Measurements from ENCODE around the gene SMC1A.

SMC1A gene

DNA sequence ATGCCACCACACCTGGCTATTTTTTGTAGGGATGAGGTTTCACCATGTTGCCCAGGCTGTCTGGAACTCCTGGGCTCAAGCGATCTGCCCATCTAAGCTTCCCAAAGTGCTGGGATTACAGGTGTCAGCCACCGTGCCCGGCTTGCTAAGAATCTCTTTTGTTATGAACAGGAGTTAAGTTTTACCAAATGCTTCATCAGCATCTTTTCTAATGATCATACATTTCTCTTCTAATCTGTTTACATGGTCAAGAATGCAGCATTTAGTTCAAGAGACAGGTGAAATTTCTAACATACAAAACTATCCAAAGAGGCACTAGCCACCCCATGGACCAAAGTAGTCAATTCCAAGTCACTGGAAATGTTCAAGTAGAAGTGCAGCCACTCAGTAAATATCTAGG, 88.6 kb downstream of the SMC1A start:
- Histone ChIP-seq H3K4me1 (ENCODE audit: control insufficient read depth, insufficient read depth, low read length) (no peaks in the 10 kb centered on the region), H3K9me3 (ENCODE audit: control insufficient read depth, insufficient read depth, low read depth, low read length) (no peaks in the 10 kb centered on the region), H3K36me3 (ENCODE audit: control insufficient read depth in 2 of 2, insufficient read depth in 1 of 2, low read length in 2 of 2) (no peaks in the 10 kb centered on the region), H3K4me3 (ENCODE audit: low read depth, low read length) (no peak overlapping the region), H3K27ac (ENCODE audit: extremely low read depth, low read depth, low read length) (no peak overlapping the region)
- TF ChIP-seq ZNF433 (tag by site-specific recombination; IDR thresholded peaks at IDR 0.05; ENCODE audit: low read depth): no peak
- TF ChIP-seq, protein P1, sequence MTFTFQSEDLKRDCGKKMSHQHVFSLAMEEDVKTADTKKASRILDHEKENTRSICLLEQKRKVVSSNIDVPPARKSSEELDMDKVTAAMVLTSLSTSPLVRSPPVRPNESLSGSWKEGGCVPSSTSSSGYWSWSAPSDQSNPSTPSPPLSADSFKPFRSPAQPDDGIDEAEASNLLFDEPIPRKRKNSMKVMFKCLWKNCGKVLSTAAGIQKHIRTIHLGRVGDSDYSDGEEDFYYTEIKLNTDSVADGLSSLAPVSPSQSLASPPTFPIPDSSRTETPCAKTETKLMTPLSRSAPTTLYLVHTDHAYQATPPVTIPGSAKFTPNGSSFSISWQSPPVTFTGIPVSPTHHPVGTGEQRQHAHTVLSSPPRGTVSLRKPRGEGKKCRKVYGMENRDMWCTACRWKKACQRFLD (tag by site-specific recombination; IDR thresholded peaks at IDR 0.05): no peak
- no peak for TF ChIP-seq ZNF155 (tag by site-specific recombination; IDR thresholded peaks at IDR 0.05)
- no peak for TF ChIP-seq ZNF324 (tag by site-specific recombination; IDR thresholded peaks at IDR 0.05)
- TF ChIP-seq, protein P2, sequence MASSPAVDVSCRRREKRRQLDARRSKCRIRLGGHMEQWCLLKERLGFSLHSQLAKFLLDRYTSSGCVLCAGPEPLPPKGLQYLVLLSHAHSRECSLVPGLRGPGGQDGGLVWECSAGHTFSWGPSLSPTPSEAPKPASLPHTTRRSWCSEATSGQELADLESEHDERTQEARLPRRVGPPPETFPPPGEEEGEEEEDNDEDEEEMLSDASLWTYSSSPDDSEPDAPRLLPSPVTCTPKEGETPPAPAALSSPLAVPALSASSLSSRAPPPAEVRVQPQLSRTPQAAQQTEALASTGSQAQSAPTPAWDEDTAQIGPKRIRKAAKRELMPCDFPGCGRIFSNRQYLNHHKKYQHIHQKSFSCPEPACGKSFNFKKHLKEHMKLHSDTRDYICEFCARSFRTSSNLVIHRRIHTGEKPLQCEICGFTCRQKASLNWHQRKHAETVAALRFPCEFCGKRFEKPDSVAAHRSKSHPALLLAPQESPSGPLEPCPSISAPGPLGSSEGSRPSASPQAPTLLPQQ (tag by site-specific recombination; IDR thresholded peaks at IDR 0.05): no peak
- TF ChIP-seq KLF9 (tag by site-specific recombination; IDR thresholded peaks at IDR 0.05; ENCODE audit: low read depth): no peak
- no peak for TF ChIP-seq ZNF560 (tag by site-specific recombination; IDR thresholded peaks at IDR 0.05; ENCODE audit: borderline replicate concordance)
- TF ChIP-seq ZNF776 (tag by site-specific recombination; IDR thresholded peaks at IDR 0.05; ENCODE audit: borderline replicate concordance): no peak
- TF ChIP-seq ZNF561 (tag by site-specific recombination; IDR thresholded peaks at IDR 0.05; ENCODE audit: borderline replicate concordance): no peak
- no peak for TF ChIP-seq ZNF112 (tag by site-specific recombination; IDR thresholded peaks at IDR 0.05)
- no peak for TF ChIP-seq GLI4 (tag by site-specific recombination; IDR thresholded peaks at IDR 0.05)
- TF ChIP-seq, protein P3, sequence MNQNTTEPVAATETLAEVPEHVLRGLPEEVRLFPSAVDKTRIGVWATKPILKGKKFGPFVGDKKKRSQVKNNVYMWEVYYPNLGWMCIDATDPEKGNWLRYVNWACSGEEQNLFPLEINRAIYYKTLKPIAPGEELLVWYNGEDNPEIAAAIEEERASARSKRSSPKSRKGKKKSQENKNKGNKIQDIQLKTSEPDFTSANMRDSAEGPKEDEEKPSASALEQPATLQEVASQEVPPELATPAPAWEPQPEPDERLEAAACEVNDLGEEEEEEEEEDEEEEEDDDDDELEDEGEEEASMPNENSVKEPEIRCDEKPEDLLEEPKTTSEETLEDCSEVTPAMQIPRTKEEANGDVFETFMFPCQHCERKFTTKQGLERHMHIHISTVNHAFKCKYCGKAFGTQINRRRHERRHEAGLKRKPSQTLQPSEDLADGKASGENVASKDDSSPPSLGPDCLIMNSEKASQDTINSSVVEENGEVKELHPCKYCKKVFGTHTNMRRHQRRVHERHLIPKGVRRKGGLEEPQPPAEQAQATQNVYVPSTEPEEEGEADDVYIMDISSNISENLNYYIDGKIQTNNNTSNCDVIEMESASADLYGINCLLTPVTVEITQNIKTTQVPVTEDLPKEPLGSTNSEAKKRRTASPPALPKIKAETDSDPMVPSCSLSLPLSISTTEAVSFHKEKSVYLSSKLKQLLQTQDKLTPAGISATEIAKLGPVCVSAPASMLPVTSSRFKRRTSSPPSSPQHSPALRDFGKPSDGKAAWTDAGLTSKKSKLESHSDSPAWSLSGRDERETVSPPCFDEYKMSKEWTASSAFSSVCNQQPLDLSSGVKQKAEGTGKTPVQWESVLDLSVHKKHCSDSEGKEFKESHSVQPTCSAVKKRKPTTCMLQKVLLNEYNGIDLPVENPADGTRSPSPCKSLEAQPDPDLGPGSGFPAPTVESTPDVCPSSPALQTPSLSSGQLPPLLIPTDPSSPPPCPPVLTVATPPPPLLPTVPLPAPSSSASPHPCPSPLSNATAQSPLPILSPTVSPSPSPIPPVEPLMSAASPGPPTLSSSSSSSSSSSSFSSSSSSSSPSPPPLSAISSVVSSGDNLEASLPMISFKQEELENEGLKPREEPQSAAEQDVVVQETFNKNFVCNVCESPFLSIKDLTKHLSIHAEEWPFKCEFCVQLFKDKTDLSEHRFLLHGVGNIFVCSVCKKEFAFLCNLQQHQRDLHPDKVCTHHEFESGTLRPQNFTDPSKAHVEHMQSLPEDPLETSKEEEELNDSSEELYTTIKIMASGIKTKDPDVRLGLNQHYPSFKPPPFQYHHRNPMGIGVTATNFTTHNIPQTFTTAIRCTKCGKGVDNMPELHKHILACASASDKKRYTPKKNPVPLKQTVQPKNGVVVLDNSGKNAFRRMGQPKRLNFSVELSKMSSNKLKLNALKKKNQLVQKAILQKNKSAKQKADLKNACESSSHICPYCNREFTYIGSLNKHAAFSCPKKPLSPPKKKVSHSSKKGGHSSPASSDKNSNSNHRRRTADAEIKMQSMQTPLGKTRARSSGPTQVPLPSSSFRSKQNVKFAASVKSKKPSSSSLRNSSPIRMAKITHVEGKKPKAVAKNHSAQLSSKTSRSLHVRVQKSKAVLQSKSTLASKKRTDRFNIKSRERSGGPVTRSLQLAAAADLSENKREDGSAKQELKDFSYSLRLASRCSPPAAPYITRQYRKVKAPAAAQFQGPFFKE (tag by site-specific recombination; IDR thresholded peaks at IDR 0.05; ENCODE audit: borderline replicate concordance): no peak
- TF ChIP-seq TCF7L2 (IDR thresholded peaks at IDR 0.05; ENCODE audit: borderline replicate concordance, low read depth, low read length): no peak
- no peak for TF ChIP-seq FEZF1 (tag by site-specific recombination; IDR thresholded peaks at IDR 0.05)
- no peak for TF ChIP-seq SCRT2 (tag by site-specific recombination; IDR thresholded peaks at IDR 0.05)
- TF ChIP-seq, protein P4, sequence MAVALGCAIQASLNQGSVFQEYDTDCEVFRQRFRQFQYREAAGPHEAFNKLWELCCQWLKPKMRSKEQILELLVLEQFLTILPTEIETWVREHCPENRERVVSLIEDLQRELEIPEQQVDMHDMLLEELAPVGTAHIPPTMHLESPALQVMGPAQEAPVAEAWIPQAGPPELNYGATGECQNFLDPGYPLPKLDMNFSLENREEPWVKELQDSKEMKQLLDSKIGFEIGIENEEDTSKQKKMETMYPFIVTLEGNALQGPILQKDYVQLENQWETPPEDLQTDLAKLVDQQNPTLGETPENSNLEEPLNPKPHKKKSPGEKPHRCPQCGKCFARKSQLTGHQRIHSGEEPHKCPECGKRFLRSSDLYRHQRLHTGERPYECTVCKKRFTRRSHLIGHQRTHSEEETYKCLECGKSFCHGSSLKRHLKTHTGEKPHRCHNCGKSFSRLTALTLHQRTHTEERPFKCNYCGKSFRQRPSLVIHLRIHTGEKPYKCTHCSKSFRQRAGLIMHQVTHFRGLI (tag by site-specific recombination; IDR thresholded peaks at IDR 0.05): no peak
- no peak for TF ChIP-seq ZNF138 (tag by site-specific recombination; IDR thresholded peaks at IDR 0.05; ENCODE audit: borderline replicate concordance)
- POLR2A ChIA-PET: no interaction called here
- CTCF ChIA-PET: interaction anchor here (1.0 to 12.6 kb wide), 4 partner anchors 10 to 48 kb away, joined by 3 to 233 read pairs (median 4); no protein-coding TSS in a partner anchor
